ENCODE data around the gene GFI1B. TPM values are rescaled to one million over a fixed set of nuclear protein-coding genes. Genes with fewer than 3 reads are reported as not detected.

The GFI1B gene
- total and polyA plus RNA-seq, 2 of the 13 experiments (the other 11 are each of a cell fraction or from before 2014, with no cell fraction given): 0.15 to 0.51 TPM

- TF ChIP-seq GMEB2 (CRISPR knock-in tag; IDR thresholded peaks at IDR 0.05; ENCODE audit: low read depth): no peak
- no peak for TF ChIP-seq SMAD1 (CRISPR knock-in tag; IDR thresholded peaks at IDR 0.05; ENCODE audit: borderline replicate concordance, low read depth)
- peak; percentile 38; the same call in 1 of the 2 replicates for TF ChIP-seq ZNF607 (CRISPR knock-in tag; IDR thresholded peaks at IDR 0.05; ENCODE audit: borderline replicate concordance)
- TF ChIP-seq ZFP91 (CRISPR knock-in tag; IDR thresholded peaks at IDR 0.05; ENCODE audit: borderline replicate concordance): no peak
- 0 out of 2 replicates have a peak, but pooled peaks have one; percentile 14 for TF ChIP-seq ELF3 (CRISPR knock-in tag; IDR thresholded peaks at IDR 0.05)
- TF ChIP-seq, protein P1, sequence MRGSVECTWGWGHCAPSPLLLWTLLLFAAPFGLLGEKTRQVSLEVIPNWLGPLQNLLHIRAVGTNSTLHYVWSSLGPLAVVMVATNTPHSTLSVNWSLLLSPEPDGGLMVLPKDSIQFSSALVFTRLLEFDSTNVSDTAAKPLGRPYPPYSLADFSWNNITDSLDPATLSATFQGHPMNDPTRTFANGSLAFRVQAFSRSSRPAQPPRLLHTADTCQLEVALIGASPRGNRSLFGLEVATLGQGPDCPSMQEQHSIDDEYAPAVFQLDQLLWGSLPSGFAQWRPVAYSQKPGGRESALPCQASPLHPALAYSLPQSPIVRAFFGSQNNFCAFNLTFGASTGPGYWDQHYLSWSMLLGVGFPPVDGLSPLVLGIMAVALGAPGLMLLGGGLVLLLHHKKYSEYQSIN (CRISPR knock-in tag; IDR thresholded peaks at IDR 0.05; ENCODE audit: borderline replicate concordance): no peak
- 0 out of 2 replicates have a peak, but pooled peaks have one; percentile 32 for TF ChIP-seq SOX5 (CRISPR knock-in tag; IDR thresholded peaks at IDR 0.05; ENCODE audit: borderline replicate concordance)
- TF ChIP-seq ZMYM4 (CRISPR knock-in tag; IDR thresholded peaks at IDR 0.05): peak; percentile 45; the same call in 1 of the 2 replicates
- no peak for TF ChIP-seq RFX1 (IDR thresholded peaks at IDR 0.05)
- TF ChIP-seq ZBTB46 (CRISPR knock-in tag; IDR thresholded peaks at IDR 0.05; ENCODE audit: borderline replicate concordance): no peak
- TF ChIP-seq ZNF124 (CRISPR knock-in tag; IDR thresholded peaks at IDR 0.05): no peak
- peak in 1 of 2 experiments; percentile 35; a peak in 1 of 4 replicates for TF ChIP-seq EP300 (IDR thresholded peaks at IDR 0.05; ENCODE audit: low read depth in 2 of 2, low read length in 2 of 2)
- TF ChIP-seq EP300 (CRISPR knock-in tag; IDR thresholded peaks at IDR 0.05; ENCODE audit: borderline replicate concordance): no peak
- 0 out of 2 replicates have a peak, but pooled peaks have one; percentile 31 for TF ChIP-seq FOXK2 (IDR thresholded peaks at IDR 0.05)
- TF ChIP-seq MYNN (CRISPR knock-in tag; IDR thresholded peaks at IDR 0.05; ENCODE audit: low read depth): no peak
- no peak for TF ChIP-seq ZNF101 (CRISPR knock-in tag; IDR thresholded peaks at IDR 0.05; ENCODE audit: borderline replicate concordance, low read depth)
- no peak for TF ChIP-seq ZBTB20 (CRISPR knock-in tag; IDR thresholded peaks at IDR 0.05; ENCODE audit: borderline replicate concordance, low read depth)
- TF ChIP-seq KDM2A (CRISPR knock-in tag; IDR thresholded peaks at IDR 0.05; ENCODE audit: borderline replicate concordance, low read depth): no peak
- TF ChIP-seq ZFP37 (CRISPR knock-in tag; IDR thresholded peaks at IDR 0.05; ENCODE audit: borderline replicate concordance): no peak
- no peak for TF ChIP-seq KAT8 (CRISPR knock-in tag; IDR thresholded peaks at IDR 0.05)
- 0 out of 2 replicates have a peak, but pooled peaks have one; percentile 25 for TF ChIP-seq ZSCAN29 (CRISPR knock-in tag; conservative IDR thresholded peaks at IDR 0.05)
- no peak for TF ChIP-seq MAF1 (CRISPR knock-in tag; IDR thresholded peaks at IDR 0.05; ENCODE audit: borderline replicate concordance)
- TF ChIP-seq FOXA1 (IDR thresholded peaks at IDR 0.05): no peak
- TF ChIP-seq FOXA1 (CRISPR knock-in tag; IDR thresholded peaks at IDR 0.05): peak; percentile 64; the same call in 1 of the 2 replicates
- no peak for TF ChIP-seq SYNCRIP (IDR thresholded peaks at IDR 0.05; ENCODE audit: insufficient read depth, low read depth, low read length)
- TF ChIP-seq NR2F6 (IDR thresholded peaks at IDR 0.05): no peak
- 0 out of 2 replicates have a peak, but pooled peaks have one; percentile 6 for TF ChIP-seq NR2F6 (CRISPR knock-in tag; IDR thresholded peaks at IDR 0.05)
- TF ChIP-seq ZNF644 (CRISPR knock-in tag; IDR thresholded peaks at IDR 0.05; ENCODE audit: low read depth): no peak
Measured at GRCh38 chr9:132997591-132997990, 19.1 kb downstream of the GFI1B start (continued).

Measured in HepG2 (cell line).